ENCODE measurements around the gene TSPEAR.
"Not testable (repeated sequence)": the region's sequence is repeated elsewhere in the genome, so short reads cannot be mapped to it uniquely, and the experiment has no call there.

Gene TSPEAR

DNA sequence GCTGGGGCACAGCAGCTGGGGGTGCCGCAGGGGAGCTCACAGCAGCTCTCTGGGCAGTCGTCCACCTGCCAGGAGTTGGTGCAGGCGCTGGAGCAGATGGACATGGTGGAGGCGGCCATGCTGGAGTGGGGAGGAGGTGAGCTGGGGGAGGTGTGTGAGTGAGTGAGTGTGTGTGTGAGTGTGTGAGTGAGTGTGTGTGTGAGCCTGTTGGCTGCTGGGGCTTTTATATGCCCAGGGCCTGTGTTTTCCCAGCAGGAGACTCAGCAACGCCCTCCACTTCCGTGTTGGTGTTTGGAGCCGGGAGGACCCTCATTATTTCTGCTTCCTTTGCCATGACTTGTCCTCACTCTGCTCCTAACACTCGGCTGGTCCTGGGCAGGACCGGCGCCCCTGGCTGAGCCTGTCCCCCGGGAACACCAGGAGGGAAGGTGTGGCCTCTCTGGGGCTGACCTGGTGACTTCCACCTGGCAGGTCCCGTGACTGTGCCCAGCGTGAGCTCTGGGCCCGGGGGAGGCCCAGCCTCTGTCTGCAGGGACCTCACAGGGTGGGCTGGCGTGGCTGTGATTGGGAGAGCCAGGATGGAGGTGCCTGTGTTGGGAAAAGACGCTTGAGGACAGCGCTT is 159.9 kb downstream of the TSPEAR start, which contains the start of gene KRTAP10-2:
TSS of gene KRTAP10-2 (minus strand) at position 166 of the 622 bp plus-strand sequence. CDS start at position 119, 47 bp downstream.
- peak within 1 kb of the TSS; percentile 8 for H3K27ac Mint-ChIP-seq
- DNase-seq = peak; percentile 12
- H3K36me3 Mint-ChIP-seq (ENCODE audit: low read depth) = peaks cover 14% of the 10 kb centered on the region
- peaks cover 24% of the 10 kb centered on the region for H3K4me1 Mint-ChIP-seq (ENCODE audit: low read depth)
- H3K4me3 Mint-ChIP-seq = no peak within 1 kb of the TSS
- H3K27me3 Mint-ChIP-seq = no peaks in the 10 kb centered on the region
- H3K9me3 Mint-ChIP-seq = peaks cover 17% of the 10 kb centered on the region

DNA sequence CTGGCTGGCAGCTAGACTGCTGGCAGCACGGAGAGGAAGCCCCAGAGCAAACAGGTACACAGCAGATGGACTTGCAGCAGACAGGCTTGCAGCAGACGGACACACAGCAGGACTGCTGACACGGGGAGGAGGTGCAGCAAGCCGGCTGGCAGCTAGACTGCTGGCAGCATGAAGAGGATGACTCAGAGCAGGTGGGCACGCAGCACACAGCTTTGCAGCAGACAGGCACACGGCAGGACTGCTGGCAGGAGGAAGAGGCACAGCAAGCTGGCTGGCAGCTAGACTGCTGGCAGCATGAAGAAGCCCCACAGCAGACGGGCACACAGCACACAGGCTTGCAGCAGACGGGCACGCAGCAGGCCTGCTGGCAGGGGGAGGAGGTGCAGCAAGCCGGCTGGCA is 160.6 kb downstream of the TSPEAR start:
- peaks cover 17% of the 10 kb centered on the region for H3K9me3 Mint-ChIP-seq
- H3K36me3 Mint-ChIP-seq (ENCODE audit: low read depth) = peaks cover 14% of the 10 kb centered on the region
- H3K4me1 Mint-ChIP-seq (ENCODE audit: low read depth) = peaks cover 24% of the 10 kb centered on the region
- no peaks in the 10 kb centered on the region for H3K27me3 Mint-ChIP-seq
- peak overlapping the region; percentile 8 for H3K27ac Mint-ChIP-seq
- H3K4me3 Mint-ChIP-seq = no peak overlapping the region
- peak; percentile 13 for DNase-seq

DNA sequence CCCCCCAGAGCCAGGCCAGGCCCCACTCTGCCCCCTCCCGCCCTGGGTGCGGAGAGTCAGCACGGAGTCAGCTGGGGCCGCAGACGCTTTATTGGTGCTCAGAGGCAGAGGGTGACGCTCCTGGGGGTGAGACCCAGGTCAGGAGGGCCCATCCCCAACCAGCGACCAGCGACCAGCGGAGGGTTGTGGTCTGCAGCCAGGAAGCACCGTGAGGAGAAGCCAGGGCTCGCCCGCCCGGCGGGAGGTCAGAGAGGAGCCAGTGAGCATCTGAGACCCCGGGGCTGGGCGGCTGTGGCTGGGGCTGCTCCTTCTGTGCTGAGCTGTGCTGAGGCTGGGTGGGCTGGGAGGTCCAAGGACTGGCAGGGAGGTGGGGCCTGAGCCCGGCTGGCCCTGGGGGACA is 161.1 kb downstream of the TSPEAR start:
- DNase-seq = peak; percentile 7
- not testable (repeated sequence) for H3K27me3 Mint-ChIP-seq, H3K4me3 Mint-ChIP-seq, H3K27ac Mint-ChIP-seq
- H3K36me3 Mint-ChIP-seq (ENCODE audit: low read depth) = peaks cover 18% of the 10 kb centered on the region
- peaks cover 22% of the 10 kb centered on the region for H3K9me3 Mint-ChIP-seq
- H3K4me1 Mint-ChIP-seq (ENCODE audit: low read depth) = peaks cover 24% of the 10 kb centered on the region

DNA sequence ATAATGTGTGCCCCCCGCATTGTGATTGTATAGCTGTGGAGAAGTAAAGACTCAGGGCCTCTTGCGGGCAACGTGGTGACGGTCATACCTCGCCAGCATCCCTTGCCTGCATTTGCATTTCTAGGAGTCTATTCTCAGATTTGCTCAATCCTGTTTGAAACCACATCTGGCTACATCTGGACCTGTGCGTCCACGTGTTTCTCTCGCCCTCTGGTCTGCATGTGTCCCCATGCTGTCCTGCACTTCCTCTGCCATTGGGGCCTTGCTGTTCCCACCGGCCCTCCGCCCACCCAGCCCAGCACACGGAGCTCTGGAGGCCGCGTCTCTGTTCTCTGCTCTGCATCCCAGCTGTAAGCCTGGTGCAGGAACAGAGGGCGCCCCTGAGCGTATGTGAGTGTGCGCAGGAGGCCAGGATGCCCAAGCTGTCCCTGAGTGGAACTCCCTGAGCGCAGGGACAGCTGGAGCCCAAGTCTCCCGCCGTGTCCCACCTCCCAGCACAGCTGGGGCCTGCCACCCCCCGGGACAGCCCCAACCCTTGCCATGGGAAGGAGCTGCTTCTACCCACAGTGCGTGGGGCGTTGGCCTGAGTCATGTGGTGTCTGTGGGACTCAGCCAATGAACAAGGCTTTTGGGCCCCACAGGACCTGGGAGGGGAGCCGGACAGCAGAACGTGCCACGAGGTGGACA is 161.7 kb downstream of the TSPEAR start:
- Mint-ChIP-seq H3K9me3 (peaks cover 22% of the 10 kb centered on the region), H3K27me3 (no peaks in the 10 kb centered on the region), H3K36me3 (ENCODE audit: low read depth) (peaks cover 18% of the 10 kb centered on the region), H3K4me1 (ENCODE audit: low read depth) (peaks cover 24% of the 10 kb centered on the region), H3K27ac (no peak overlapping the region), H3K4me3 (no peak overlapping the region)
- DNase-seq = peak; percentile 22

DNA sequence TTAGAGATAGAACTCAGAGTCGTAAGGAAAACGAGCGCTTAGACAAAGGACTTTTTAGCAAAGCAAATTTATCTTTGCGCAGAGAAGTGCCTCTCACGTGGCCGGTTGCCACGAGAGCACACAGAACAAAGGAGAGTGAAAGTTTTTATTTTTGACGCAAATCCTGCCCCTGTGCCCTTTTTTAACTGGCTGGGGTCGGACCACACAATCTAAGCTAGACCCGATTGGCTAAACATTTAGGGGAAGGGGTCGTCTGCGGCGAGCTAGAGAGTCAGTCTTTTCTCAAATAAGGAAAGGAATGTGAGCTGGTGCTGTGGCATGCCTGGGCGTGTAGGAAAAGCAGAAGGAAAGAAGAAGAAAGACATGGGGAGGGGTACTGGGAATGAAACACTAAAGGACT is 162.4 kb downstream of the TSPEAR start:
- Mint-ChIP-seq H3K27me3 (no peaks in the 10 kb centered on the region), H3K27ac (no peak overlapping the region), H3K9me3 (peaks cover 22% of the 10 kb centered on the region), H3K4me1 (ENCODE audit: low read depth) (peaks cover 24% of the 10 kb centered on the region), H3K36me3 (ENCODE audit: low read depth) (peaks cover 18% of the 10 kb centered on the region), H3K4me3 (no peak overlapping the region)
- DNase-seq = peak; percentile 18

DNA sequence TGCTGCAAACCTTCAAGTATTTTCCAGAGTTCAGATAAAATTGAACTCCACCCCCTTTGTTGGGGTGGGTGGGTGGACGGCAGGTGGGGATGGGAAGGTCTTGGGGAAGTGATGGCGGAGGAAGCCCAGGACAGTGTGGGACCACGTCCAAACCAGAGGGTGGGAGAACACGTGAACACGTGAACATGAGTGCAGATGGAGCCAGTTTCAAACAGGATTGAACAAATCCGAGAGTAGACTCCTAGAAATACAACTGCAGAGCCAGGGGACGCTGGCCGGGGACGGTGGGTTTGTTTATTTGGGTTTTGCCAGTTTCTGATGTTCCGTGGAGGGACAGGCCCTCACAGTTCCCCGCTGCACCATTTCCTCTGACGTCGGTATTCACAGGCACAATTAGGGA is 163.0 kb downstream of the TSPEAR start:
- H3K4me1 Mint-ChIP-seq (ENCODE audit: low read depth) = peaks cover 24% of the 10 kb centered on the region
- no peak overlapping the region for H3K4me3 Mint-ChIP-seq
- no peaks in the 10 kb centered on the region for H3K27me3 Mint-ChIP-seq
- peaks cover 18% of the 10 kb centered on the region for H3K36me3 Mint-ChIP-seq (ENCODE audit: low read depth)
- peak; percentile 26 for DNase-seq
- no peak overlapping the region for H3K27ac Mint-ChIP-seq
- peaks cover 20% of the 10 kb centered on the region for H3K9me3 Mint-ChIP-seq

DNA sequence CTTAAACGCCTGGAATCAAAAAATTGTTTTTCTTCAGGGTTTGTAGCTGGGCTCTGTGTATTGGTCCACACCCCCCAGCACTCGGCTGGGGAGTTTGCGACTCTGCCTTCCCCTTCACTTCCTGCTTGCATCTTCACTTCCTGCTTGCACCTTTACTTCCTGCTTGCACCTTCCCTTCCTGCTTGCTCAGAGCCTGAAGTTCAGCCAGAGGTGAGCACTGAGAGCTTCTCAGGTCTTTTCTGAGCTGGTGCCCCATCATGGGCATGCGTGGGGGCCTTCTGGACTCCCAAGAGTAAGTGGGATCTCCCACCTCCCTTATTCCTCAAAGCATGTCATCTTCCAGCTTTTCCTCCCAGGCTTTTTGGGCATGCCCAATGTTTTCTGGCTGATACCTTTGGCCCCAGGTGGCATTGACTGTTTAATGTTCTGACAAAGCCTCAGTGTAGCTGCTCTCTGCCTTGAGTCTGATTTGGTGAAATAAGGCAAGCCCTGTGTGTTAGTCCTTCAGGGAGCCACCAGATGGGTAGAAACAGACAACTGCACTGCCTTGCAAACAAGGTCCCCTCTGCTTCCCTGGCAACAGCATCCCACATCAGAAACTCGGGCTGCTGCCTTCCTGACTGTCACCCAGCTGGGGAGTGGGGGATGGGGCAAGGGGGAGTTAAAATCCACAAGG is 163.6 kb downstream of the TSPEAR start:
- peak; percentile 52 for DNase-seq
- Mint-ChIP-seq H3K4me1 (ENCODE audit: low read depth) (peaks cover 24% of the 10 kb centered on the region), H3K9me3 (peaks cover 15% of the 10 kb centered on the region), H3K4me3 (peak overlapping the region; percentile 53), H3K36me3 (ENCODE audit: low read depth) (peaks cover 18% of the 10 kb centered on the region), H3K27me3 (no peaks in the 10 kb centered on the region), H3K27ac (peak overlapping the region; percentile 91)

DNA sequence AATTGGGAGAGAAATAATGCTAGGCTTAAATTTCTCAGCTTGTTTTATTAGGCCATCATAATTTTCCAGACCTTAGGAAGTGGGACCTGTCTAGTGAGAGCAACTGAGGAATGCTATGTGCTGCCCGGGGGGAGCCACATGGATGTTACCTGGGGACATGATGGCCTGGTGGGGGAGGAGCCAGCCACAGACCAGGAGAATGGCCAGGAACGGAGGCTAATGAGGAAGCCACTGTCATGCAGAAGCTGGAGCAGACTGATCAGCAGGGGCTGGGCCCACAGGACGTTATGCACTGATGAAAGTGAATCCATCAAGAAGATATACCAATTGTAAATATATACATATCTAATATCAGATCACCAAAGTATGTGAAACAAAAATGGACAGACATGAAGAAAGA is 166.8 kb downstream of the TSPEAR start:
- H3K4me1 Mint-ChIP-seq (ENCODE audit: low read depth) = peaks cover 24% of the 10 kb centered on the region
- H3K27me3 Mint-ChIP-seq = no peaks in the 10 kb centered on the region
- no peak overlapping the region for H3K27ac Mint-ChIP-seq
- H3K9me3 Mint-ChIP-seq = peaks cover 15% of the 10 kb centered on the region
- peaks cover 18% of the 10 kb centered on the region for H3K36me3 Mint-ChIP-seq (ENCODE audit: low read depth)
- H3K4me3 Mint-ChIP-seq = no peak overlapping the region
- DNase-seq = no peak

DNA sequence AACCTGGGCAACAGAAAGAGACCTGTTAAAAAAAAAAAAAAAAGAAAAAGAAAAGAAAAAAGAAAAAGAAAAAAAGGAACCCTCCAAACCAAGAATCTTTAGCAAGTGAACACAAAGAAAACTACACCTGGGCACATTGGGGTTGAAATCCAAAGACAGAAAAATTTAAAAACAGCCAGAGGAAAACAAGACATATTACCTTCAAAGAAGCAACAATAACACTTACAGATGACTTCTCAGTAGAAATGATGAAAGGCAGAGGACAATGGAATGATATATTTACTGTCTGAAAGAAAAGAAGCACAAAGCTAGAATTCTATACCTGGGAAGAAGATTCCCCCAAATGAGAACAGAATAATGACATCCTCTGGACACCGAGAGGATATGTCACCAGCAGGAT is 168.7 kb downstream of the TSPEAR start:
- Mint-ChIP-seq H3K4me3 (no peak overlapping the region), H3K4me1 (ENCODE audit: low read depth) (peaks cover 9% of the 10 kb centered on the region), H3K27ac (no peak overlapping the region), H3K27me3 (no peaks in the 10 kb centered on the region), H3K36me3 (ENCODE audit: low read depth) (peaks cover 16% of the 10 kb centered on the region), H3K9me3 (peaks cover 14% of the 10 kb centered on the region)
- DNase-seq = no peak

DNA sequence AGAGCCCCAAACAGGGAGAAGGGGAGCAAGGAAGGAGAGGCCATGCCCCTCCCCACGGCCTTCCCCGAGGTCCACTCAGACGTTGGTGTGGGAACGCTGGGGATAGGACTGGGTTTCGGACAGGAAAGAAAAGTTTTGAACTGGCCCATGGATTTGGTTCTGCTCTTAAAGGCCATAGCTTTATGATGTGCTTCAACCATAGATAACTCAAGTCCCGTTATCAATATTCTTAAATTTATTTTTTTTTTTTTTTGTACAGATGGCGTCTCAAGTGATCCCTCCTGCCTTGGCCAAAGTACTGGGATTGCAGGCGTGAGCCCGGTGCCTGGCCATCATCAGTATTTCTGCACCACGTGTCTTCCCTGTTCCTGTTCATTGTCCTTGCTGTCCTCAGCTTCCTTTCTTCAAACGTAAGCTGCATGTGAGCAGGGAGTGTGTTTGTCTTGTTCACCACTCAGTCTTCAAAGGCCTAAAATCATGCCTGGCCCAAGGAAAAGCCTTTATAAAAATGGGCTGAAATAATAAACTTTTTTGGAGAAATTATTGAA is 170.6 kb downstream of the TSPEAR start:
- Mint-ChIP-seq H3K4me1 (ENCODE audit: low read depth) (no peaks in the 10 kb centered on the region), H3K4me3 (no peak overlapping the region), H3K27ac (no peak overlapping the region), H3K9me3 (peaks cover 5% of the 10 kb centered on the region), H3K27me3 (no peaks in the 10 kb centered on the region), H3K36me3 (ENCODE audit: low read depth) (peaks cover 4% of the 10 kb centered on the region)
- no peak for DNase-seq

DNA sequence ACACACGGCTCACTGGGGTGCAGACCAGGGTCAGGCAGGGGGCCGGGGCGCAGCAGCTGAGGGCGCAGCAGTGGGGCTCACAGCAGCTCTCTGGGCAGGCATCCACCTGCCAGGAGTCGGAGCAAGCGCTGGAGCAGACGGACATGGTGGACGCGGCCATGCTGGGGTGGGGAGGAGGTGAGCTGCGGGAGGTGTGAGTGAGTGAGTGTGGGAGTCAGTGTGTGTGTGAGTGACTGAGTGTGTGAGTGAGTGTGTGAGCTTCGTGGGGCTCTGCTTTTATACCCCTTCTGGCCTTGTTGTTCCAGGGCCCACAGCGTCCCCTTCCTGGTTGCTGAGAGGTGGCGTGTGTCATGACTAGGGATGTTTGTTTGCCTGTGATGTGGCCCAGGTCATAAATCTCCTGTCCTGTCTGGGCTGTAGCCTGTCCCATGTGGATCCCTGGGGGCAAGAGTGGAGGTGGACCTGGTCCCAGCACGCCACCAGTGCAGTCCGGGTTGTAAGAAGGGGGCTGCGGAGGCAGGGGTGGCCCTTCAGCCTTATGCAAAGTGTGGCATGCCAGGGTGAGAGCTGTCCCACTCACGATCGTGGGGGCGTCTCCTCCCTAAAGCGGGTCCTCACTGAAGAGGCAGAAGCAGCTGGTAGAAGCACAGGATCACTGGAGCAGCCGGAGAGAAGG is 171.2 kb downstream of the TSPEAR start, which contains the start of gene KRTAP10-1:
TSS of gene KRTAP10-1 (minus strand) at position 205 of the 676 bp plus-strand sequence. CDS start at position 160, 45 bp downstream.
- no peaks in the 10 kb centered on the region for H3K9me3 Mint-ChIP-seq
- H3K27me3 Mint-ChIP-seq = no peaks in the 10 kb centered on the region
- no peak for DNase-seq
- H3K4me3 Mint-ChIP-seq = no peak within 1 kb of the TSS
- H3K4me1 Mint-ChIP-seq (ENCODE audit: low read depth) = no peaks in the 10 kb centered on the region
- no peak within 1 kb of the TSS for H3K27ac Mint-ChIP-seq
- no peaks in the 10 kb centered on the region for H3K36me3 Mint-ChIP-seq (ENCODE audit: low read depth)

DNA sequence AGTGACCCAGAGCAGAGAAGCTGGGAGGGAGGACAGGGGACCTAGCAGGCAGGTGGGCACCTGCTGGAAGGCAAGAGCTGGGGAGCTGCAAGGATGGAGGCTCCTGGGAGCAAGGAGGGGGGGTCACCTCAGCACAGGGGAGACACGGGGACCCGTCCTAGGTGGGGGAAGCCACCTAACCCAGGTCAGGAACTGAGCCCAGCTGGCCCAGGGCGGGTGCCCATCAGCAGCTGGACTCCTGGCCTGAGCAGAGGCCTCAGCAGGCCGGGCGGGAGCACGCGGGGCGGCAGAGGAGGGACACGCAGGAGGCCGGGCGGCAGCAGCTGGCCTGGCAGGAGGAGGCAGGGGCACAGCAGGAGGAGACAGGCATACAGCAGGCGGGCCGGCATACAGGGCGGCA is 172.3 kb downstream of the TSPEAR start:
- H3K27ac Mint-ChIP-seq = no peak overlapping the region
- H3K9me3 Mint-ChIP-seq = no peaks in the 10 kb centered on the region
- no peaks in the 10 kb centered on the region for H3K27me3 Mint-ChIP-seq
- DNase-seq = no peak
- H3K4me3 Mint-ChIP-seq = no peak overlapping the region
- H3K36me3 Mint-ChIP-seq (ENCODE audit: low read depth) = no peaks in the 10 kb centered on the region
- H3K4me1 Mint-ChIP-seq (ENCODE audit: low read depth) = no peaks in the 10 kb centered on the region

DNA sequence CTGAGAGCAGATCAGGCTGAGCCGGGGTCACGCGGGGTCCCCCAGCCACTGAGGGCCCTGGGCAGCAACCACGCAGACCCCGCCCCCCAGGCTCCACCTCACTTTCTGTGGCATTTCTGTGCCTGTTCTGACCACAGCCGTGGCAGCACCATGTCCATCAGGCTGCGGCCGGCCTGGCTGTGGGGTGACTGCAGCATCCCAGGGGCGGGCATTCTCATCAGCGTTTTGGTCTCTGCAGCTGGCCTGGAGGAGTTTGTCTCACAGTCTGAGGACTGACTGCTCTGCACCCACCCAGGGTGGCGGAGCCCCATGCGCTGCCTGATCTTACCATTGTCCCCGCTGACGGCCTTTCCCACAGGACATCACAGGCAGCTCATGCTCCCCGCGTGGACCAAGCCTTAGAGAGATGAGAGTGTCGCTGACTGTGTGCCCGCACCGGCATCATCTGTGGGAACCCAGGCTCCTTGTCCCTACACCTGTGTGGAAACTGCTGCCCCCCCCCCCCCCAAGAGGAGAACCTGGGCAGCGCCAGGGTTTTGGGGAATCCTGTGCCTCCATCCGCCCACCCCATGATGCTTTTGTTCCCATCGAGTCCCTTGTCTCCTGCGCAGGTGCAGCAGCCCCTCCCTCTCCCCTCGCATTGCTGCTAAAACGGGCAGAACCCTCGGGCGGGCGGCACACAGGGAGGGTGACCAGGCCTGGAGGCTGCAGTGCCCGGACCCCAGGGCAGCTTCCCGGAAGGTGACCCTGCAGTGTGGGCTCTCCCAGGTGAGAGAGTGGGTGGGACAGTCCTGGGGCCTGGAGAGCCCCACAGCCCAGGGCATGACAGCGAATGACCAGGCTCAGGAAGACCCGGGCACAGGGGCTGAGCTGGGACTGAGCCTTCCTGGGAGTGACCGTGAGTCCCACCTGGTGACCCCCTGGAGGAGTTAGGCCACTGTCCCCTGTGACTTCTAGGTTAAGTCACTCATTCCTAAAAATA is 173.2 kb downstream of the TSPEAR start:
- no peaks in the 10 kb centered on the region for H3K9me3 Mint-ChIP-seq
- H3K27me3 Mint-ChIP-seq = no peaks in the 10 kb centered on the region
- no peaks in the 10 kb centered on the region for H3K4me1 Mint-ChIP-seq (ENCODE audit: low read depth)
- H3K36me3 Mint-ChIP-seq (ENCODE audit: low read depth) = no peaks in the 10 kb centered on the region
- no peak for DNase-seq
- H3K4me3 Mint-ChIP-seq = no peak overlapping the region
- no peak overlapping the region for H3K27ac Mint-ChIP-seq
